ENCODE data around the gene E4F1.

Gene E4F1

DNA sequence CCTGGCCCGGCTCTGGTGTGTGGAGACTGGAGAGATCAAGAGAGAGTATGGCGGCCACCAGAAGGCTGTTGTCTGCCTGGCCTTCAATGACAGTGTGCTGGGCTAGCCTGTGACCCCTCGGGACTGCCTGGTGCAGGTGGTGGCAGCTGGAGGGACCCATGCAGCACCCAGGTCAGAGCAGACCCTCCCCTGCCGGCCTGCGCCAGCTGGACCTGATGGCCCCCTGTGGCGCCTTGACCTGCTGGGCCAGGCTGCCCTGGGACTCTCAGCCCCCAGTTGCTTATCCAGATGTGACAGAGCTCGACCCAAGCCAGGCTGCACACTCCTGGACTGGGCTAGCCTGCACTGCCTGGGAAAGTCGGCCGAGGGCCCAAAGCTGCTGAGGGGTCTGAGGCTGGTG, 14.6 kb upstream of the E4F1 start:
- Histone ChIP-seq H3K4me2 (ENCODE audit: low read length, poor library complexity, severe bottlenecking) (no peak overlapping the region), H3K4me1 (ENCODE audit: control insufficient read depth, insufficient read depth, low read depth, low read length) (peaks cover 48% of the 10 kb centered on the region), H2BK15ac (ENCODE audit: low read depth, poor library complexity, severe bottlenecking) (no peak overlapping the region), H2AK5ac (ENCODE audit: low read length, severe bottlenecking) (no peak overlapping the region), H3K9ac (ENCODE audit: low read length) (no peak overlapping the region), H3K18ac (ENCODE audit: low read depth in 1 of 2, low read length in 2 of 2) (no peak overlapping the region), H3K27ac (ENCODE audit: low read length, poor library complexity, severe bottlenecking) (no peak overlapping the region), H3K9me3 (ENCODE audit: control insufficient read depth, low read length) (no peaks in the 10 kb centered on the region), H4K91ac (ENCODE audit: low read length) (no peak overlapping the region), H3K36me3 (ENCODE audit: control insufficient read depth in 1 of 2, insufficient read depth in 2 of 2, low read depth in 1 of 2, low read length in 2 of 2) (peaks cover 31 to 67% of the 10 kb centered on the region in 2 experiments), H2BK120ac (ENCODE audit: low read depth, low read length) (no peak overlapping the region), H3K27me3 (ENCODE audit: control insufficient read depth in 1 of 2, insufficient read depth in 1 of 2, low read length in 2 of 2) (no peaks in the 10 kb centered on the region), H3K14ac (ENCODE audit: low read length in 2 of 2) (no peak overlapping the region), H2AFZ (ENCODE audit: low read depth, low read length) (no peak overlapping the region), H3K79me1 (replicated peaks; ENCODE audit: low read length, poor library complexity, severe bottlenecking) (peaks cover 38% of the 10 kb centered on the region), H2BK12ac (ENCODE audit: low read length in 2 of 2) (no peak overlapping the region), H3K4ac (ENCODE audit: low read depth in 1 of 2, low read length in 2 of 2) (no peak overlapping the region), H2BK5ac (ENCODE audit: low read depth, low read length, poor library complexity, severe bottlenecking) (no peak overlapping the region), H3K23ac (ENCODE audit: low read length in 2 of 2) (no peak overlapping the region), H4K8ac (ENCODE audit: low read length) (no peak overlapping the region), H3K4me3 (ENCODE audit: insufficient read depth in 1 of 2, low read depth in 1 of 2, low read length in 2 of 2) (no peak overlapping the region)
- DNase-seq = no peak
- 95% methylated on average over 9 of the region's 9 CpGs for WGBS

DNA sequence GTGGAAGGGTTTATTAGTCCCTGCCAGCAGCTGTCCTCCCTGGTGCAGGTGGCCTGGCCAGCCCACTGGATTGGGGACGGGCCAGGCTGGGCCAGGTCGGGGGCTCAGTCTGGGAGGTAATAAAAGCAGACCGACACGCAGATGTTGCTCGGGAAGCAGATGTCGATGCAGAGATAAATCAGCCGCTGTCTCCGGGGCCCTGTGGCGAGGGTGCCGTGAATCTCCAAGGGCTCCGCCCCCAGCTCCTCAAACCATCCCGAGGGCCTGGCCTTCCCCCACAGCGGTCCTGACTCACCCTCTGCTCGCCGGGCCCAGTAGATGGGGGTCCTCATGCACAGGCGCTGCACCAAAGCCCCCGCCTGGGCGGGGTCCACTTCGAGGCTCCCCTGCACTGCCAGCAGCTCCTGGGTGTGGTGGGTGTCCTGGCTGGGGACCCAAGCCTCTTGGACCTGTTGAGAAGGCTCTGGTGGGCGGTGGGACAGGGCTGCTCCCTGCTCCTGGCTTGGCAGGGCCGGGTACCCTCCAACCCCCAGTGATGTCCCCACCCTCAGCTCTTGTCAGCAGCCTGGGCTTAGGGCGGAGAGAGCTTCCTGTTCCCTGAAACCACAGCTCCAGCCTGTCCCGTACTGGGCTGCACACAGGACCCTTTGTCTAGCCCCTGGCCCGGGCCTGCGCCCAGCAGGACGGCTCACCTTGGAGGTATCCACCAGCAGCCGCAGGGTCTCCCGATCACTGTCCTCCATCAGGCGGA, 14.0 kb upstream of the E4F1 start:
- no peak overlapping the region for H3K23ac ChIP-seq (ENCODE audit: low read length in 2 of 2)
- H3K4me3 ChIP-seq (ENCODE audit: insufficient read depth in 1 of 2, low read depth in 1 of 2, low read length in 2 of 2) = no peak overlapping the region
- peaks cover 38% of the 10 kb centered on the region for H3K79me1 ChIP-seq (replicated peaks; ENCODE audit: low read length, poor library complexity, severe bottlenecking)
- no peak overlapping the region for H2AFZ ChIP-seq (ENCODE audit: low read depth, low read length)
- H3K27ac ChIP-seq (ENCODE audit: low read length, poor library complexity, severe bottlenecking) = no peak overlapping the region
- no peaks in the 10 kb centered on the region for H3K27me3 ChIP-seq (ENCODE audit: control insufficient read depth in 1 of 2, insufficient read depth in 1 of 2, low read length in 2 of 2)
- 87% methylated on average over 29 of the region's 29 CpGs for WGBS
- H3K4ac ChIP-seq (ENCODE audit: low read depth in 1 of 2, low read length in 2 of 2) = no peak overlapping the region
- H4K8ac ChIP-seq (ENCODE audit: low read length) = no peak overlapping the region
- no peak overlapping the region for H2AK5ac ChIP-seq (ENCODE audit: low read length, severe bottlenecking)
- peak overlapping the region; percentile 45 for H2BK15ac ChIP-seq (ENCODE audit: low read depth, poor library complexity, severe bottlenecking)
- no peak overlapping the region for H2BK5ac ChIP-seq (ENCODE audit: low read depth, low read length, poor library complexity, severe bottlenecking)
- H4K91ac ChIP-seq (ENCODE audit: low read length) = no peak overlapping the region
- no peak overlapping the region for H3K9ac ChIP-seq (ENCODE audit: low read length)
- no peak overlapping the region for H2BK120ac ChIP-seq (ENCODE audit: low read depth, low read length)
- DNase-seq = no peak
- no peak overlapping the region for H2BK12ac ChIP-seq (ENCODE audit: low read length in 2 of 2)
- H3K14ac ChIP-seq (ENCODE audit: low read length in 2 of 2) = no peak overlapping the region
- H3K4me2 ChIP-seq (ENCODE audit: low read length, poor library complexity, severe bottlenecking) = no peak overlapping the region
- peaks cover 51% of the 10 kb centered on the region for H3K4me1 ChIP-seq (ENCODE audit: control insufficient read depth, insufficient read depth, low read depth, low read length)
- H3K9me3 ChIP-seq (ENCODE audit: control insufficient read depth, low read length) = no peaks in the 10 kb centered on the region
- H3K36me3 ChIP-seq (ENCODE audit: control insufficient read depth in 1 of 2, insufficient read depth in 2 of 2, low read depth in 1 of 2, low read length in 2 of 2) = peaks cover 31 to 67% of the 10 kb centered on the region in 2 experiments
- H3K18ac ChIP-seq (ENCODE audit: low read depth in 1 of 2, low read length in 2 of 2) = no peak overlapping the region

DNA sequence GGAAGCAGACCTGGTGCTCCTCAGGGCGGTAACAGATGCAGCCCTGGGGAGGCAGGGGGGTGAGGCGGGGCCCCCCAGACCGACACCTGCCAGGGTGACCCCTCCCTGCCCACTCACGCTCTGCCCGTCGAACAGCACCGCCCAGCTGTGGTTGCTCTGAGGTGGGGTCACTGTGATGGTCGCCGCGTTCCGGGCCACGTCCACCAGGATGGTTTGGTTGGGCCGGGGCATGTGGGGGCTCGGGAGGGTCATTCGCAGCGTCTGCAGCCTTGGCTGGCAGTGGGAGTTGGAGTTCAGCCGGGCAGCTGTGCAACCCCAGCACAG, 13.4 kb upstream of the E4F1 start:
- Histone ChIP-seq H3K36me3 (ENCODE audit: control insufficient read depth in 1 of 2, insufficient read depth in 2 of 2, low read depth in 1 of 2, low read length in 2 of 2) (peaks cover 31 to 67% of the 10 kb centered on the region in 2 experiments), H2BK12ac (ENCODE audit: low read length in 2 of 2) (no peak overlapping the region), H2BK15ac (ENCODE audit: low read depth, poor library complexity, severe bottlenecking) (no peak overlapping the region), H4K91ac (ENCODE audit: low read length) (no peak overlapping the region), H2AK5ac (ENCODE audit: low read length, severe bottlenecking) (no peak overlapping the region), H3K9ac (ENCODE audit: low read length) (no peak overlapping the region), H3K4me3 (ENCODE audit: insufficient read depth in 1 of 2, low read depth in 1 of 2, low read length in 2 of 2) (no peak overlapping the region), H3K4me2 (ENCODE audit: low read length, poor library complexity, severe bottlenecking) (no peak overlapping the region), H3K4me1 (ENCODE audit: control insufficient read depth, insufficient read depth, low read depth, low read length) (peaks cover 48% of the 10 kb centered on the region), H2BK5ac (ENCODE audit: low read depth, low read length, poor library complexity, severe bottlenecking) (no peak overlapping the region), H3K27ac (ENCODE audit: low read length, poor library complexity, severe bottlenecking) (no peak overlapping the region), H3K9me3 (ENCODE audit: control insufficient read depth, low read length) (no peaks in the 10 kb centered on the region), H2BK120ac (ENCODE audit: low read depth, low read length) (no peak overlapping the region), H4K8ac (ENCODE audit: low read length) (no peak overlapping the region), H3K27me3 (ENCODE audit: control insufficient read depth in 1 of 2, insufficient read depth in 1 of 2, low read length in 2 of 2) (no peaks in the 10 kb centered on the region), H2AFZ (ENCODE audit: low read depth, low read length) (no peak overlapping the region), H3K79me1 (replicated peaks; ENCODE audit: low read length, poor library complexity, severe bottlenecking) (peaks cover 38% of the 10 kb centered on the region), H3K4ac (ENCODE audit: low read depth in 1 of 2, low read length in 2 of 2) (no peak overlapping the region), H3K23ac (ENCODE audit: low read length in 2 of 2) (no peak overlapping the region), H3K14ac (ENCODE audit: low read length in 2 of 2) (no peak overlapping the region), H3K18ac (ENCODE audit: low read depth in 1 of 2, low read length in 2 of 2) (no peak overlapping the region)
- DNase-seq = no peak
- WGBS = 97% methylated on average over 14 of the region's 17 CpGs

DNA sequence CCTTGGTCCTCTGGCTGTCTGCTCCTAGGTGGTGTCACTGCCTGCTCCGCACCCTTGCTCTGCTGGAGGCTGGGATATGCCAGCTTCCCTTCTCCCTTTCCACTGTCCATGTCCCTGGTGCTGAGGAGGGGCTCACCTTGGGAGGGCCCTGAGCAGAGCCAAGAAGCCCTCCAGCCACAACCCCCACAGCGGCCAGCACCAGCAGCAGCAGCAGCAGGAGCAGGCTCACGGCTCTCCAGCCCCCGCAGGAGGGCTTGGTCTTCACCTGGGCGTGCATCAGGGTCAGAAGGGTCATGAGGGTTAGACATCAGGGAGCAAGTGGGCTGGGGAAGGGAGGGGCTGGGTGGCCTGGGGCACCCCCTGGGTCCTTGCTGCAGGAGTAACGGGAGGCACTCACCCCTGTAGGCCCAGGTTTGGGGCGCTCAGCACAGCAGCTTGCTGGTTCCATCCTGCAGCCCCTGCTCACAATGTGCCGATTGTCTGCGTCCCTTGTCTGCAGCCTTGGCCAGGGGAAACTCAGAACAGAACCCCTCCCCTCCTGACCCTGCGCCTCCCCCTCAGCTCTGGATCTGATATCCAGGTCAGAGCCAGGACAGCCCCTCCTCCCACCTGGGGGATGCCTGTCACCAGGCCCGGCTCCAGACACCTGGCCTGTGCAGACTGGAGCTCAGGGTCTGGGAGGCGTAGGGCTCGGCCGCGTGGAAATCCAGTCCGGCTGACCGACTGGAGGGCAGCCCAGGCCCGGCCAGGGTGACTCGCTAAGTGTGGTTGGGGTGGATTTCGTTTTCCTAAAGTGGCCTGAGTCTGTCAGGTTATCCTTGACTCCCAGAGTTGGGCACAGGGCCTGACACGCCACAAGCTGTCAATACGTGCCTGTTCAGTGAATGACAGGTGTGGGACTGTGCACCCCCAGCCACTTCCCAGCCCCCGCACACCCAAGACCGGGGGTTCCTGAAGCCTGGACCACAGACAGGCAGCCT, 12.7 kb upstream of the E4F1 start, which contains the start of gene BRICD5:
Gene BRICD5, minus strand, starts transcription at position 478 of the 980 bp plus-strand sequence. Its CDS starts 30 bp downstream, at position 448.
- Histone ChIP-seq H2BK120ac (ENCODE audit: low read depth, low read length) (no peak within 1 kb of the TSS), H2BK12ac (ENCODE audit: low read length in 2 of 2) (no peak within 1 kb of the TSS), H4K91ac (ENCODE audit: low read length) (peak within 1 kb of the TSS; percentile 47), H3K4me2 (ENCODE audit: low read length, poor library complexity, severe bottlenecking) (no peak within 1 kb of the TSS), H2BK15ac (ENCODE audit: low read depth, poor library complexity, severe bottlenecking) (no peak within 1 kb of the TSS), H3K18ac (ENCODE audit: low read depth in 1 of 2, low read length in 2 of 2) (no peak within 1 kb of the TSS), H3K23ac (ENCODE audit: low read length in 2 of 2) (no peak within 1 kb of the TSS), H3K14ac (ENCODE audit: low read length in 2 of 2) (no peak within 1 kb of the TSS), H2AFZ (ENCODE audit: low read depth, low read length) (no peak within 1 kb of the TSS), H4K8ac (ENCODE audit: low read length) (peak within 1 kb of the TSS; percentile 19), H3K79me1 (replicated peaks; ENCODE audit: low read length, poor library complexity, severe bottlenecking) (peaks cover 38% of the 10 kb centered on the region), H3K4me3 (ENCODE audit: insufficient read depth in 1 of 2, low read depth in 1 of 2, low read length in 2 of 2) (no peak within 1 kb of the TSS), H2BK5ac (ENCODE audit: low read depth, low read length, poor library complexity, severe bottlenecking) (no peak within 1 kb of the TSS), H3K4ac (ENCODE audit: low read depth in 1 of 2, low read length in 2 of 2) (no peak within 1 kb of the TSS), H2AK5ac (ENCODE audit: low read length, severe bottlenecking) (no peak within 1 kb of the TSS), H3K27ac (ENCODE audit: low read length, poor library complexity, severe bottlenecking) (no peak within 1 kb of the TSS), H3K27me3 (ENCODE audit: control insufficient read depth in 1 of 2, insufficient read depth in 1 of 2, low read length in 2 of 2) (no peaks in the 10 kb centered on the region), H3K9me3 (ENCODE audit: control insufficient read depth, low read length) (no peaks in the 10 kb centered on the region), H3K9ac (ENCODE audit: low read length) (peak within 1 kb of the TSS; percentile 29), H3K4me1 (ENCODE audit: control insufficient read depth, insufficient read depth, low read depth, low read length) (peaks cover 48% of the 10 kb centered on the region), H3K36me3 (ENCODE audit: control insufficient read depth in 1 of 2, insufficient read depth in 2 of 2, low read depth in 1 of 2, low read length in 2 of 2) (peaks cover 31 to 67% of the 10 kb centered on the region in 2 experiments)
- DNase-seq = no peak
- WGBS = 75% methylated on average over 23 of the region's 24 CpGs
